SK-N-SH treated with all-trans-retinoic acid at 6 μM for 48 hours (cell line): ENCODE results near the gene PAX3.

Experiments
- ARNTL ChIP-seq: fragments of 450-650 bp; formaldehyde crosslinking; IDR thresholded peaks from 2 replicates; pipeline ENCODE4 v1.5.0; 2020; ENCODE audit warnings: low read depth, mild to moderate bottlenecking, moderate library complexity, borderline replicate concordance
- RARB ChIP-seq: fragments of 250-450 bp; sonication (Bioruptor Pico); IDR thresholded peaks from 2 replicates; pipeline ENCODE4 v1.8.0; 2021; ENCODE audit warnings: mild to moderate bottlenecking, moderate library complexity
- ZC3H10 ChIP-seq: fragments of 250-450 bp; sonication (Bioruptor Pico); IDR thresholded peaks from 2 replicates; pipeline ENCODE4 v1.5.1; 2021; ENCODE audit warnings: mild to moderate bottlenecking, moderate library complexity
- ZFP3 ChIP-seq: fragments of 250-450 bp; sonication (Bioruptor Pico); IDR thresholded peaks from 2 replicates; pipeline ENCODE4 v1.5.0; 2020; ENCODE audit warnings: mild to moderate bottlenecking, moderate library complexity
- ZFP30 ChIP-seq: fragments of 450-650 bp; formaldehyde crosslinking; IDR thresholded peaks from 2 replicates; pipeline ENCODE4 v1.5.0; 2022; ENCODE audit warnings: mild to moderate bottlenecking, moderate library complexity
- TF ChIP-seq, protein P1 (sequence below): fragments of 250-450 bp; sonication (Bioruptor Pico); IDR thresholded peaks from 2 replicates; pipeline ENCODE4 v1.8.0; 2020; ENCODE audit warnings: mild to moderate bottlenecking, moderate library complexity, borderline replicate concordance

GRCh38 chr2:222256250-222256649 lies 42.5 kb downstream of the PAX3 start:
- no peak for TF ChIP-seq ZFP30 (CRISPR knock-in tag)
- TF ChIP-seq ZC3H10 (CRISPR knock-in tag) = no peak
- no peak for TF ChIP-seq RARB (CRISPR knock-in tag)
- no peak for TF ChIP-seq ZFP3 (CRISPR knock-in tag)
- no peak for TF ChIP-seq ARNTL (CRISPR knock-in tag)
- TF ChIP-seq, protein P1, sequence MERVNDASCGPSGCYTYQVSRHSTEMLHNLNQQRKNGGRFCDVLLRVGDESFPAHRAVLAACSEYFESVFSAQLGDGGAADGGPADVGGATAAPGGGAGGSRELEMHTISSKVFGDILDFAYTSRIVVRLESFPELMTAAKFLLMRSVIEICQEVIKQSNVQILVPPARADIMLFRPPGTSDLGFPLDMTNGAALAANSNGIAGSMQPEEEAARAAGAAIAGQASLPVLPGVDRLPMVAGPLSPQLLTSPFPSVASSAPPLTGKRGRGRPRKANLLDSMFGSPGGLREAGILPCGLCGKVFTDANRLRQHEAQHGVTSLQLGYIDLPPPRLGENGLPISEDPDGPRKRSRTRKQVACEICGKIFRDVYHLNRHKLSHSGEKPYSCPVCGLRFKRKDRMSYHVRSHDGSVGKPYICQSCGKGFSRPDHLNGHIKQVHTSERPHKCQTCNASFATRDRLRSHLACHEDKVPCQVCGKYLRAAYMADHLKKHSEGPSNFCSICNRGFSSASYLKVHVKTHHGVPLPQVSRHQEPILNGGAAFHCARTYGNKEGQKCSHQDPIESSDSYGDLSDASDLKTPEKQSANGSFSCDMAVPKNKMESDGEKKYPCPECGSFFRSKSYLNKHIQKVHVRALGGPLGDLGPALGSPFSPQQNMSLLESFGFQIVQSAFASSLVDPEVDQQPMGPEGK (CRISPR knock-in tag) = no peak
